Measurements from ENCODE around the gene NABP1.

Gene NABP1

DNA sequence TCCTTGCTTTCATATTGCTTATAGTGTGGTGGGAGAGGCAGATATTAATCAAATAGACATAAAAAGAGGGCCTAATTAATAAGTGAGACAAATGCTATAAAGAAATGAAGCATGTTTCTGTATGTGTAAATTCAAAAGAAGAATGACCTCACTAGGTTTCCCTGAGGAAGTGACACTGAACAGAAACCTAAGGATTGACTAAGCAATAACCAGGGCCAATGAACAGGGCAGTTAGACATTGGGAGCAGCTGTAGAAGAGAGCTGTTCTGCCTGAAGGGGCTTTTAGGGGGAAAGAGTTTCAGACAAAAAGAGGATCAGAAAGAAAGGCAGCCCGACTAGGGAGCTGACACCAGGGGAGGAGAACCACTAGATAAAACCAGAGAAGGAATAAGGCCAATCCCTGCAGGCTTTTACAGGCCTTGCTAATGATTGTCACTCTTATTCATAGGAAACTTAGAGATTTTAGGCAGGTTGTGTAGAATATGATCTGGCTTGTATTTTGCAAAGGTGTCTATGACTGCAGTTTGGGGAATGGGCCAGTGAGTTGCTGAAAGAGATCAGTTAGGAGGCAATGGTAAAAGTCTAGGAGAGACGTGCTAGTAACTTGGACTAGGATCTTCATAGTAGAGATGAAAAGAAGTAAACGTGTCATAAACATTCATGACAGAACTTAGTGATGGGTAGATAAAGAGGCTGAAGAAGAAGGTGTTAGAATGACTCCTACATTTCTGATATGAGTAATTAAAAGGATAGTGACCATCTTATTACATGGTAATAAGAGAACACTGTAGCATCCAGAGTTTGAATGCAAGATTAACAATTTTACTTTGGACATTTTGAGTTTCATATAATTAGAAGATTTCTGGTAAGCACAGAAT, 26.8 kb upstream of the NABP1 start:
- no peak for DNase-seq

DNA sequence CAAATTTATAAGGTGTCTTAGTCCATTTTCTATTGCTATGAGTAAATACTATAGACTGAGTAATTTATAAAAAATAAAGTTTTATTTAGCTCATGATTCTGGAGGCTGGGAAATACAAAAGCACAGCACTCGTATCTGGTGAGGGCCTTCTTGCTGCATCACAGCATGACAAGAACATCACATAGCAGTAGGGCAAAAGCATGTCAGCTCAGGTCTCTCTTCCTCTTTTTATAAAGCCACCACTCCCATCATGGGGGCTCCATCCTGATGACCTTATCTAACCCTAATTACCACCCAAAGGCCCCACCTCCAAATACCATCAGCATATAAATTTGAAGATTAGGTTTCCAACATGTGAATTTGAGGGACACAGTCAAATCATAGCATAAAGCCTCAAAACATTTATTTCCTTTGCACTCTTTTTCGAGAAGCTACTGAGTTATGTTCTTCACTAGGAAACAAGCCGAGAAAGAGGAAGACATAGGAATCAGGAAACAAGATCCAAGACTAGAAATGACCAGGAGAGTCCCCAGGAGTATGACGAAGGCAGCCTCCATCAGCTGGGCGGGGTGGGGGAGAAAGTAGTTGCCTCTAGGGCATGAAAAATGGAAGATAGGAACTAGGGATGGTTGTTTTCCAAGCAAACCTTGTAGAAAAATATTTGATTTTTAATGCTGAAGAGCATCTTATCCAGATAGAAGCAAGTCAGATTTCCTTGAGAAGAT, 24.1 kb upstream of the NABP1 start:
- DNase-seq, result no peak

DNA sequence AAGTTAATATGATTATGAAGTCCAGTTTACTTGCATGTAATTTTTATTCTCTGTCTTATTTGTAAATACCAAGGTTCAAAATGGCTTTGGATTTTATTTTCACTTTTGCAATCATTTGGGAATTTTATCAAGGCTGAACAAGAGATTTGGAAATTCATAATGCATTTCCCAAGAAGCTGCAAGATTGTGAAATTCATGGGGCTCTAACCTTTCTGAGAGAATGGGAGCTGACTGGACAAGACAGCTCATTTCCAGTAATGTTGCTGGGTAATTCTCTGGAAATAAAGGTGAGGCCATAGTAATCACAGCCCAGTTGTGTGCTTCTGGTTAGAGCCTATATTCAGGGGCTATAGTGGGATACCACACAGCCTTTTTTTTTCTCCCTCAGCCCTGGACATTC, 21.5 kb upstream of the NABP1 start:
- no peak for DNase-seq

DNA sequence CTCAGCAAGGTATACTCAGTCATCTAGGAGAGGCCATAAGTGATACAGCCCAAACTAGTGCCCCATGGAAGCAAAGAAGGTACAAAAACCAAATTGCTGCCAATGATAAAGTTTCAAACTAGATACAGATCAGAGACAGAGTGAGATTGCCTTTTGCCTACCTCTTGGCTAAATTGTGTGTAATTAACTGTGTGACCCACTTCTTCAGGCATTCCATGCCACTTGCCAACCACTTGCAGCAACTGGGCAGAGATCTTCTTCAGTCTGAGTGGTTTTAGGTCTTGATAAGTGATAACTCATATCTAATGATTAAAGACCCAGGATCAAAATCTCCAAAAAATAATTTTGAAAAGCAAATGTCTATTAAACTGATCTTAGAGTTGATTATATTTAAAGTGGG, 21.1 kb upstream of the NABP1 start:
- DNase-seq, result no peak

DNA sequence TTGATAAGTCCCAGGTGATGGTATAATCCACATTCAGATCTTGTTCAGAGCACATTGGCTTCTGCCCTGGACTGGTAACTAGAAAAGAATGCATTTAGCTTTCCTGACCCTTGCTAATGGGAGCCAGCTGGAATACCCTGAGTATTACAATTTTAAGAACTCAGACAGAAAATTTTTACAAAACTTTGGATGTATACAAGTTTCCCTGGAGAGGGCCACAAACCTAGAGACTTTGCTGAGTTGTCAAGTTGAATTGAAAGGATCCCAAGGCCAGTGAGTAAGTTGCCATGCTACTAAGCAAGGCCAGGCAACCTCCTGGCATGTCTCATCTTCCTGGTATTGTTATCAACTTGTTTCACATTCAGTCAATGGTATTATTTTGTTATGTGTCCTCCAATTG, 20.0 kb upstream of the NABP1 start:
- DNase-seq, result no peak

DNA sequence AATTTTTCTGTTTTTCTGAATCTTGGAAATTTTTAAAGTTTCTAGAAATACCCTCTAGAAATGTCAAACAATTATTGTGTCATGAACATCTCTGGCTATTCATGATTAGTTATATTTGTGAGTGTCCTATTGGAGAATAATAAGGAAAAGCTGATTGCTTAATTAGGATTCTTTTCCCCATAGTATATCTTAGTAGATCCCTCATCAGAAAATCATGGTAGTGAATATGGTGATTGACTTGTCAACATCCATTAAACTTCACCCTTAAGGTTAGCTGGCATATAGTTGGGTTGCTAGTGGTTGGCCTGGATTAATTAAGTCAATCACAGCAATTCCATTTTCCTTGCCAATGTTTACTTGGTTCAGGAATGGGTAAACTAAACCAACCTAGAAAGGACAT, 18.7 kb upstream of the NABP1 start:
- DNase-seq, result no peak

DNA sequence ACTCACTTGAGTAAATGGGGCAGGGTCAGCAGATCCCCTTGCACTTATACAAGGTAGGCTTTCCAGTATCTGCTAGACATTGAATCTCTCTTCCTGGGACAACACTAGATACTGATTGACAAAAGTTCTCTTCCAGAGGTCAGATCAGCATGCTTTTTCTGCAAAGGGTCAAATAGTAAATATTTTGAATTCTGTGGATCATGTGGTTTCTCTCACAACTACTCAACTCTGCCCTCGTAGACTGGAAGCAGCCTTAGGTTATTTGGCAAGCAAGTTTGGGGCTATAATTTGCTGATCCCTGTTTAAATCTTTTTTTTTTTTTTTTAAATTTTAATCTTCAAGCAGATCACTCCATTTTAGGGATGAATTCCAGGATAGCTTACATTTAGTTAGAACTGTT, 17.4 kb upstream of the NABP1 start:
- DNase-seq, result no peak

DNA sequence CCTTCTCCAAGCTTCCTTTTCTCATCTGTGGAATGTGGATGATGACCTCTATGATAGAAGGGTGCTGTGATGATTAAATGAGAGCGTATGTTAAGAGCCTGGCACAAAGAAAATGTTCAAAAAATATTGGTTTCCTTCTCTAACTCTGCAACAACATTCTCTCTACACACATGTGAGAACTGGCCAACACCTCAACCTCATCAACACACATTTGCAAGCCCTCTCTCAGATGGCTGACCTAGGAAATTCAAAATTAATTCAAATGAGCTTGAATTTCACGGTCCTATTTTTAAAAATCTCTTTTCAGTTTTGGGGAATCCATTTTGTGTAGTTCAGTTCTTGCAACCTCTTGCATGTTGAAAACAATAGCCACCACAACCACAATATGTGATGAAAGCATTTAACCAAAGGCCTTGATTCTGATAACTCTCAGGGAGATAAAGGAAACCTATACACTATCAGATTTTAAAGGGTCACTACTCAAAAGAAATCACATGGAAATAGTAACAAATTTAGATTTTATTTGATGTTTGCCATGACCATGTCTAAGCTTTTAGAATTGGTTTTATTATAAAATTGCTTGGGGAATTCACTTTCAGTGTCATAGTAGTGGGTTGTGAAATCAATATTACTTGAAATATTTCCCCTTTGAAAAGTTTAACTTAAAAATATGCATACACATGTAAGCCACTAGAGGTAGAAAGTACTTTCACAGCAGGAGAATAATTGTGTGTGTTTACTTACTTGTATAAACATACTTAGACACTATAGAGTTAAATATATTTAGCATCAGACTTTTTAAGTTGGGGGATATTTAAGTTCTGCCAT, 16.6 kb upstream of the NABP1 start:
- no peak for DNase-seq

DNA sequence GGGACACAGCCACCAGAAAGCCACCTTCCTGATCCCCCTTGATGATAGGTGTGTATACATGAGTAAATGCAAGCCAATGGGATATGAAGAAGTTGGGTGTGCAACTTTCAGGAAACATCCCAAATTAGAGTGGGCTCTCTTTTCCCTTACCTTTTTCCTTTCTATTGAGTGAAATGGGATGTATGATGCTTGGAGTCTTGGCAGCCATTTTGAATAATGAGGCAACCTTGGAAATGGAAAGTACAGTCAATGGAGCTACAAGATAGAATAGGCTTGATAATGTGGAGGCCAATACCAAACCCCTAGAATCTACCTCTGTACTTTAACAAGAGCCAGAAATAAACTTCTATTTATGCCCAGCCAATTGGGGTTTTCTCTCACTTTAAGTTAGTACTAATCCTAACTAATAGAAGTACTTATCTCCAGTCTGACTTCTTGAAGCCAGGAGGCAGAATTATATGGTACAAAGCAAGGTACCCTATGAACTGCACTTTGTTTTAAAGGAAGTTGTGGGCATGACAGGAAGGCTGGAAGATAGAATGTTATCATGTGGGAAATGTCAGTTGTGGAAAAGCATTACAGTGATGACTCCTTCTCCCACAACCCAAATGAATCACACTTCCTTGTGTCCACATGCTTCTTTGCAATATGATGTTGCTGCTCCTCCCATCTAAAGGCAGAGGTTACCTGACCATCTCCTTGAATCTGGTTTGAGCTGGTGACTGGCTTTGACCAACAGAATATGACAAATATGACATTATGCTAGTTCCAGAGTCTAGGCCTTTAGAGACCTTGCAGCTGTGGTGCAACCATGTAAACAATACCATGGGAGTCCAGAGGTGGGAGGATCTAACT, 12.9 kb upstream of the NABP1 start:
- no peak for DNase-seq

DNA sequence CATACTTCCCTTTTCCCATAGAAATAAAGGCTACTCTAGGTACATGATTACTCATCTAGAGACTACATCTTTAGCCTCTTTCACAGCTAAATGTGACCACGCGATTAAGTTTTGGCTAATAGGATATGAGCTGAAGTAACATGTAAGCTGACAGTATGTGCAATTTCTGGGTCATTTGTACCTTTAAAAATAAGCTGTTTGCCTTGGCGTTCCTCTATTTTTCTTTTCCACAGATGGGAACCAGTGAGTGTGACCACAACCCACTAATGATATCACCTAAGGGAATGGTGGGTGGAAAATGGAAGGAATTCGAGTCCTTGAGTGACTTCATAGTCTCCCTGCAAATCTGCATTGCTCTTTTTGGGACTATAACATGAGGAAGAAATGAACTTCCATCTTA, 11.7 kb upstream of the NABP1 start:
- DNase-seq, result no peak

DNA sequence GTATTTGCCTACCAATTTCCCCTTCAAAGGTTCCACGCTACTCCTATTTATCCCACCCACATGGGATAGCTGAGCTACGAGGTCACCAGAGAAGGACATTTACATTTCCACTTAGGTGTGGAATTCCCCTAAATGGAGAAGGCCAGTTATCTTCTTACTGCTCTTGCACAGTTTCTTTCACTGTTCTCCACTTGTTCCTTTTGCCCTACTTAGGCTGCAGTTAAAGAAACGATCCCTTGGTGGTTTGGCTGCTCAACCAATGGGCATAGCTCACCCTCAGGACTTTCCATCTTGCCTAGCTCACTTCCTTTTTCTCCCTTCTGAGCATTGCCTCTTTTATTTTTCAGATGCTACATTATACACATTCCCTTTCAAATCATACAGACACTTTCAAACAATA, 11.2 kb upstream of the NABP1 start:
- DNase-seq, result no peak

DNA sequence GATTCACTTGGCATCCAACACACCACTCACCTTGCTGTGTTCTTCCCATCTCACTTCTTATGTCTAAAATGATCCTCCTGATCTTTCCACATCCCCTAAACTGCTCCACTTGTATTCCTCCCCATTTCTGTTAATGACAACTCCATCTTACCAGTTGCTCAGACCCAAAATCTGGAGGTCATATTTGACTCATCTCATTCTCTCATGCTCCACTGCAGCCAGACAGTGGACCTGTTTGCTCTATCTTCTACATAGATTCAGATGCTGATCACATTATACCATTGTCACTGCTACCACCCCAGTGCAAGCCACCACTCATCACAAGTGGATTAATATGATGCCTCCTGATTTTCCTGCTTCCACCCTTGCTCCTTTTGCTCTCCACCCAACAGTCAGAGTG, 7.9 kb upstream of the NABP1 start:
- DNase-seq, result no peak

DNA sequence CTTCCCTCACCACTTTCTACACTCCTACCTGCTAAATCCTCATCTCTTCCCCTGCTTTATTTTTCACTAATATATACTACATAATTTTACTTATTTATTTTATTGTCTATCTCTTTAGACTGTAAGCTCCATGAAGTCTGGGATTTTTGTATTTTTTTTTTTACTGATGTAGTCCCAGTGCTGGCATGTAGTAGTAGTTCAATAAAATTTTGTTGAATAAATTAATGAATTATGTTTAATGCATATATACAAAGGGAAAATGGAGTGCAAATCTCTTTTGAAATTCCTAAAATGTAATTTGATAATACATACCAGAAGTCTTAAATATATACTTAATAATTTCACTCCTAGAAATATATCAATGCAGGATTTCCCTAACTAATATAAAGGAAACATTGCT, 7.1 kb upstream of the NABP1 start:
- no peak for DNase-seq

DNA sequence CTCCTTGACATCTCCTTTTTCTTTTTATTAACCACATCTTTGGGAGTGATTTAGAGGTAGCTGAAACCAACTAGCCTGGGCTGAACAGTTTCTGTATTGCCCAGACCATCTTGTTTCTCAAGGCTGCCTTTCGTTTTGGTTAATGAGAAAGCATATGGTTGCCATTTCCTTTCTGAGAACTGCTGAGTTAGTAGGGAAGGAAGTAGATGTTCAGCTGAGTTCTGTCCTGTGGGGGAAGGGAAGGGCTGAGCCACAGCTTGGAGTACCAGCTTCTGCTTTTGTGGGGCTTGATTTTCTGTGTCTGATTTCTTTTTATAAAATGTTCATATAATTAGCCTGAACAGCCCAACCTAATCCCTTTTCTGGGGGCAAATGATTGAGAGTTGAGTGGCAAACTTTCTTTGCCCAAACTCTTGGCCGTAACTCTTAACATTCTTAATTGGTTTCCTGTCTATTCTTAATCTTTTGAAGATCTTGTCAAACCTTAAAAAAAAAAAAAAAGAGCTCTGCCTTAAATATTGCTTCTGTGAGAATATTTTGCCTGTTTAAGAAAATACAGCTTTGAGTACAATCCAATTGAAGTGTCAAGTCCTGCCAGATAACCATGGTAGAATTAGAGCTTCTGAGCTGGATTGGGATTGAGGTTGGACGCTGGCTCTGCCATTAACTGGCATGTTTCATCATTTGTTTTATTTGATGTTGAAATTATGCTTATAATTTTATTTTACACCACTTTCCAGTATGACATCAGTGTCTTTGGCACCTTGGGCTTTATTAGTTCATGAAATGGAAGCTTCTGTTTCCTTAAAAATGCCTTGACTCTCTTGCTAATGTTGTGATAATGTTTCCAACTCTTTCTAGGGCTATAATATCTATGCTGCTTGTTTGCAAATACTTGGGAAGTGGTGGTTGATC, 1.9 kb upstream of the NABP1 start:
- DNase-seq, result no peak

DNA sequence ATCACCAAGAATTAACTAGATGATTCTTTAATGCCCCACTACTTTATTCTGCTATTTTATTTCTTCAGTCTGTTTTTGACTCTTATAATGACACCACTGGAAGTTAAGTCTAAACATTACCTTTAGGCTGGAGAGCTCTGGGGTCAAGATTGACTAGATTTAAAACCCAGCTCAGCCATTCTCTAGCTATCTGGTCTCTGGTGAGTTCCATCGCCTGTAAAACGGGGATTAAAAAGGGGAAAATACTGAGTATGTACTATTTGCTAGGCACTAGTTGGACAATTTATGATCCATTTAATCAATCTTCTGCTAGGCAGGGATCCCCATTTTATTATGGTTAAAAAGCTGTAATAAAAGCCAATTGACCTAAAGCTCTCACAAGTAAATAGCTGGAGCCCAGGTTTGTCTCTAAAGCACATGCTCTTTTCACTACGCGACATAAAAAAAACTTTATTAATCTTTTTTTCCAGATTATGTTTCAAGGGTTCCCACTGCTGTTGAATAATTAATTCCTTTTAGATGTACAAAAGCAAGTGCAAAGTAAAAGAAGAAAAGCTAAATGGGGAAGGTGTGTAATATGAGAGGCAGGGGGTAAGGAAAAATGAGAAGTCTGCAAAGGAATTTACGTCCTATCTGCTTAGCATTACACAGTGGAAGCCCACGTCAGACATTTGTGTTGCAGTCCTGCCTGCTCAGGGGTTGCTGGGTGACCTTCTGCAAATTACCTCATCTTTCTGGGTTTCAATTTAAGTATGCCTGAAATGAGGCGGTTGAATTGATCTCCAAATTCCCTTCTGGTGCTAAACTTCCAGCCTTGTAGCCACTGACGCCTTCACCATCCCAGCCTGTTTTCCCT, 918 bp upstream of the NABP1 start:
- DNase-seq, result peak in 1 of 2 experiments; percentile 32

DNA sequence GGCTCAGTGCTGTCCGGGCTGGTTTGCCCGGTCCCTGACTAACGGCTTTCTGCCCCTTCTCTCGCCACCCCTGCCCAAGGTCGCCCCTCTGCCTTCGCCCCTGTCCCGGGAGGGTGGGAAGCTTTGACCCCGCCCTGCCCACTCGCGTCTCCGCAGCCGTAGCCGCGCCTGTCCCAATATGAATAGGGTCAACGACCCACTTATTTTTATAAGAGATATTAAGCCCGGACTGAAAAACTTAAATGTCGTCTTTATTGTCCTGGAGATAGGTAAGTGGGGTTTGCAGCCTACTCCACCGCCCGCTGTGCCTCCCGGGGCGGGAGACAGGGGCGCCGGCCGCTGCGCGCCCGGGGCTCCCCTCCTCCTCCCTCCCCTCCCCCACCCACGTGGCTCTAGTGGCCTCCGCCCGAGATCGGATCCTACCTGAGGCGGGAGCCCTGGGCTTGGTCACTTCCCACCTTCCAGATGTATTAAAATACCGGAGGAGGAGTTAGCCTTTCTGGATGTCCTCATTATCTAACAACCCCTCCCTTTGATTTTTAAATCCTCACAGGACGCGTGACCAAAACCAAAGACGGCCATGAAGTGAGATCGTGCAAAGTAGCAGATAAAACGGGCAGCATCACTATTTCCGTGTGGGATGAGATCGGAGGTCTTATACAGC, 633 bp downstream of the NABP1 start:
- peak in 1 of 2 experiments; percentile 63 for DNase-seq

DNA sequence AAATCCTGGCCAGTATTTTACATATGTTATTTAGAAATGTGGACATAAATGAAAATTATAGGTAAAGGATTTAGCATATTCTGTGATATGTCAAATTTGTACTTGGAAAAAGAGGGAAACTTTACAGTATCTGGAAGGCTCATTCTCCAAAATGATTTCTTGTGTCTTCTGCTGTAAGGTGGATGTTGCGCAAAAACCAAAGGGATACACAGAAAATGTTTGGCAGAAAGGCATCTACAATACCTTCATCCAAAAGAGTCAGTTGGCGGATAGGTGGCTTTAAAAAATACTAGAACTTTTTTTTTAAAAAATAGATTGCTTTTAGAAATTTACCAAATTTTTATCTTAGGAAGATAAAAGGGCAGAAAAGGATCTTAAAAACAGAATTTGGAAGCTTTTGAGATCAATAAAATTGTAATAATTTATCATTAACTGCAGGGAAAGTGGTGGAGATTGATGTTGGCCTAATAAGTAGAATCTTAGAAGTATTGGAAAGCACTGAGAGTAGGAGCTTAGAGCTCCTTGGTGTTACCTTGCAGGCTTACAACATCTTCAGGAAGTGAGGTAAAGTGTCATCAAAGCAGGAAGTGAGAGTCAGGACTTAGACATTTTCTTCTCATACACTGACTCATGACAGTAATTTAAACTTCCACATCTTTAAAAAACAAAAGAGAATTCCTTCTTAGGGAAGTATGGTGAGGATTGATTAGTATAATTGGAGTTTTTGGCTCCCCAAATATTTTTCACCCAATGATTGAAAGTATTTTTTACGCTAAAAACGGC, 2.1 kb downstream of the NABP1 start:
- no peak for DNase-seq

DNA sequence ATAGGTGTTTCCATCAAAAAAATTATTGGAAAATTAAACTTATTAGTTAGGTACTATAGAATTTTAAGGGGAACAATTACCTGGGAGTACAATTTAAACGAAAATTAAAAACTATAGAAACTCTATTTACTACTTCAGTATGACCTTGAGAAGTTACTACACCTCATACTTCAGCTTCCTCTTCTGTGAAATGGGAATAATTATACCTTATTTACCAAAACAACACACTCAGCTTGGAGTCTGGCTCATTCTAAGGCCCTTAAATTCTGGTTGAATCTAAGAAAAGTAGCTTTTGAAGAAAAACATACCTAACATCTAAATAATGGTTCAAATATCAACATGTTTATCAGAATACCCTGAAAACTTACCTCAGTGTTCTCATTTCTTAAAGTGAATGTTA, 2.7 kb downstream of the NABP1 start:
- no peak for DNase-seq

DNA sequence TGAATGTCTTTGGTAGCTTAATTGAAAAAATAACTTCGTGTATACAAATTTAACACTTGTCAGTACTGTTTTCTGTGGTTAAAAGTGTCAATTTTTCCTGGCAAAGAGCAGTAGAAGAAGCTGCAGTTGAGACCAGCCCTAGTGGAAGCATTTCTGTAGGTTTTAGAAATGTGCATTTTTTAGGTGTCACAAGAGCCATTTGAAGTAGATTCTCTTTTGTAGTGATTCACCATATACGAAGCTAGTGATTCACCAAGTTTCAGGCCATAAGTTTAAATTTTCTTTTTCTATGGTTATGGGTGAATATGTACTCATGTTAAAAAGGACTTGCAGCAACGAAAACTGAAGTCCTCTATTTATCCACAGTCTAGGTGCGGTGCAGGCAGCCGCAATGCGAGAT, 4.2 kb downstream of the NABP1 start:
- no peak for DNase-seq
